Mucosa of gallbladder (tissue), 1 donor: ENCODE data around the gene SNX30. TPM values are rescaled to one million over a fixed set of nuclear protein-coding genes. Genes with fewer than 3 reads are reported as not detected.

Experiments
- DNase-seq: peaks from one replicate; pipeline ENCODE4 v3.0.0-alpha.2; 2020; ENCODE audit warnings: low spot score
- total RNA-seq: library from RNA; stranded (reverse); gene quantifications from one replicate; pipeline ENCODE4 v1.2.1, GENCODE V29; 2021
- donor health status: DM: no; HTN: no; CAD: no.

SNX30 gene
- total RNA-seq, 1 donor from 2014 or later: 8.9 TPM

GRCh38 chr9:112858005-112858404, 107.4 kb downstream of the SNX30 start:
- DNase-seq: no peak

- no peak for DNase-seq
Observed at GRCh38 chr9:112858625-112859147, 108.1 kb downstream of the SNX30 start.

GRCh38 chr9:112860451-112860850, 109.9 kb downstream of the SNX30 start:
- no peak for DNase-seq

- no peak for DNase-seq
Observed at GRCh38 chr9:112861155-112861554, 110.6 kb downstream of the SNX30 start.

- DNase-seq: no peak
Observed at GRCh38 chr9:112861638-112862555, 111.3 kb downstream of the SNX30 start.

GRCh38 chr9:112863214-112863613, 112.7 kb downstream of the SNX30 start:
- DNase-seq: no peak

GRCh38 chr9:112863746-112864145, 113.2 kb downstream of the SNX30 start:
- no peak for DNase-seq

GRCh38 chr9:112864403-112864802, 113.8 kb downstream of the SNX30 start:
- DNase-seq: no peak

GRCh38 chr9:112864982-112865381, 114.4 kb downstream of the SNX30 start:
- no peak for DNase-seq

GRCh38 chr9:112866662-112867274, 116.2 kb downstream of the SNX30 start:
- no peak for DNase-seq

- no peak for DNase-seq
Observed at GRCh38 chr9:112867275-112867991, 116.9 kb downstream of the SNX30 start.

GRCh38 chr9:112868461-112868860, 117.9 kb downstream of the SNX30 start:
- DNase-seq: no peak

- DNase-seq: no peak
Observed at GRCh38 chr9:112869041-112869529, 118.5 kb downstream of the SNX30 start.

GRCh38 chr9:112869917-112870316, 119.4 kb downstream of the SNX30 start:
- DNase-seq: no peak

- DNase-seq: no peak
Observed at GRCh38 chr9:112870556-112870955, 120.0 kb downstream of the SNX30 start.

GRCh38 chr9:112872019-112872418, 121.5 kb downstream of the SNX30 start:
- no peak for DNase-seq

- no peak for DNase-seq
Observed at GRCh38 chr9:112873773-112874405, 123.3 kb downstream of the SNX30 start.

- DNase-seq: no peak
Observed at GRCh38 chr9:112878752-112879151, 128.2 kb downstream of the SNX30 start.

GRCh38 chr9:112880650-112881049, 130.1 kb downstream of the SNX30 start:
- DNase-seq: no peak

GRCh38 chr9:112881331-112881730, 130.8 kb downstream of the SNX30 start:
- no peak for DNase-seq

GRCh38 chr9:112884101-112884500, 133.5 kb downstream of the SNX30 start:
- no peak for DNase-seq

GRCh38 chr9:112884721-112885120, 134.2 kb downstream of the SNX30 start:
- no peak for DNase-seq
